GM06990 (cell line): ENCODE data around the gene ITGA3.
"Not testable (repeated sequence)": the region's sequence is repeated elsewhere in the genome, so short reads cannot be mapped to it uniquely, and the experiment has no call there.

Experiments
- DNase-seq: peaks from one replicate; pipeline ENCODE4 v3.0.0-alpha.2; 2011; ENCODE audit not compliant: insufficient read length; ENCODE audit errors: extremely low read depth
- H3K27me3 ChIP-seq: replicated peaks from 2 replicates; pipeline ENCODE4 v1.6.0; 2011; ENCODE audit warnings: low read length; ENCODE audit not compliant: control insufficient read depth, insufficient read depth
- H3K36me3 ChIP-seq: 2 replicates; pipeline ENCODE4 v1.5.1; 2011; ENCODE audit warnings: low read length; ENCODE audit not compliant: control insufficient read depth, insufficient read depth
- H3K4me3 ChIP-seq: replicated peaks from 2 replicates; pipeline ENCODE4 v1.5.1; 2011; ENCODE audit warnings: low read depth, mild to moderate bottlenecking, control low read depth, low read length
- TF ChIP-seq, protein P1 (sequence below): IDR thresholded peaks from 2 replicates; pipeline ENCODE4 v1.5.1; 2011; ENCODE audit warnings: low read length, control low read depth, mild to moderate bottlenecking, inconsistent platforms; ENCODE audit not compliant: insufficient read depth, poor library complexity, severe bottlenecking

The ITGA3 gene

DNA sequence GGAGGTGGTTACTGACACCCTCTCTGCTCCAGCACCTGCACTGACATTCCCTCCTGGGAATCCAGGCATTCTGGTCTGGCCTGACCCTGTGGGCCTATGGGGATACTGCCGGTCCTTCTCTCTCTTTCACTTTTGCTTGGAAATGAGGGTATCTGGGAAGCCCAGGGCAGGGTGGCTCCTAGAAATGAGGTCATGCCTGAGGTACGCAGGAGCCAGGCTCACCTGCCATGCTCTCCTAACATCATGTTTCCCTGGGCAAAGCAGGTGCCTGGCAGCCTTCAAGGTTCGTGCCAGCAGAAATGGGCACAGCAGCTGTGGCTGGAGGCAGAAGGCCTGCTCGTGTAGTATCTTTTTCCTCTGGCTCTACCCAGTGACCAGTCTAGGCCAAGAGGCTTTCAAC is 3.3 kb downstream of the ITGA3 start:
- H3K4me3 ChIP-seq = no peak overlapping the region
- DNase-seq = no peak
- TF ChIP-seq, protein P1, sequence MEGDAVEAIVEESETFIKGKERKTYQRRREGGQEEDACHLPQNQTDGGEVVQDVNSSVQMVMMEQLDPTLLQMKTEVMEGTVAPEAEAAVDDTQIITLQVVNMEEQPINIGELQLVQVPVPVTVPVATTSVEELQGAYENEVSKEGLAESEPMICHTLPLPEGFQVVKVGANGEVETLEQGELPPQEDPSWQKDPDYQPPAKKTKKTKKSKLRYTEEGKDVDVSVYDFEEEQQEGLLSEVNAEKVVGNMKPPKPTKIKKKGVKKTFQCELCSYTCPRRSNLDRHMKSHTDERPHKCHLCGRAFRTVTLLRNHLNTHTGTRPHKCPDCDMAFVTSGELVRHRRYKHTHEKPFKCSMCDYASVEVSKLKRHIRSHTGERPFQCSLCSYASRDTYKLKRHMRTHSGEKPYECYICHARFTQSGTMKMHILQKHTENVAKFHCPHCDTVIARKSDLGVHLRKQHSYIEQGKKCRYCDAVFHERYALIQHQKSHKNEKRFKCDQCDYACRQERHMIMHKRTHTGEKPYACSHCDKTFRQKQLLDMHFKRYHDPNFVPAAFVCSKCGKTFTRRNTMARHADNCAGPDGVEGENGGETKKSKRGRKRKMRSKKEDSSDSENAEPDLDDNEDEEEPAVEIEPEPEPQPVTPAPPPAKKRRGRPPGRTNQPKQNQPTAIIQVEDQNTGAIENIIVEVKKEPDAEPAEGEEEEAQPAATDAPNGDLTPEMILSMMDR = no peak
- no peaks in the 10 kb centered on the region; the same call in none of the 2 replicates for H3K36me3 ChIP-seq
- no peaks in the 10 kb centered on the region for H3K27me3 ChIP-seq

DNA sequence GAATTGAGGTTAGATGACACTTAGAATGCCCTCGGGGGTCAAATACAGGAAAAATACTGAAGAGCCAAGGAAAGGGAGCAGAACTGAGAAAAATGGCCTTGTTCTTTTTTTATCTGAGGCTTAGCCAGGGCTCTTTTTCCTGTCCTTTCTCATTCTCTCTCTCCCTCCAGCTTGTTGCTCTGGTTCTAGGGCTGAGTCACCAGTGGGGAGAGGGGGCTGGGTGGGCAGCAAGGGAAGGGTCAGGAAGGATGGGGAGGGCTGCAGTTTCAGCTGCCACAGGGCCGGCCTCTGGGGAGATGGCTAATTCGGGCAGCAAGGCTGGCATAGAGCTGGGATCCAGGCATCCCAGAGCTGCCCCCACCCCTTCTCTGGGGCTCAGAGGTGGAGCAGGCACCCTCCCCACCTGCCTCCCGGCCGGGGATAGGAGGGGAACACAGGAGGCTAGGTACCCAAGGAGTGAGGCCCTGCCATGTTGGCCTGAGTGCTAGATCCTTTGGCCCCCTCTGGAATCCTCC is 3.9 kb downstream of the ITGA3 start:
- DNase-seq = no peak
- H3K36me3 ChIP-seq = no peaks in the 10 kb centered on the region; the same call in none of the 2 replicates
- TF ChIP-seq, protein P1 = no peak
- H3K27me3 ChIP-seq = no peaks in the 10 kb centered on the region
- no peak overlapping the region for H3K4me3 ChIP-seq

DNA sequence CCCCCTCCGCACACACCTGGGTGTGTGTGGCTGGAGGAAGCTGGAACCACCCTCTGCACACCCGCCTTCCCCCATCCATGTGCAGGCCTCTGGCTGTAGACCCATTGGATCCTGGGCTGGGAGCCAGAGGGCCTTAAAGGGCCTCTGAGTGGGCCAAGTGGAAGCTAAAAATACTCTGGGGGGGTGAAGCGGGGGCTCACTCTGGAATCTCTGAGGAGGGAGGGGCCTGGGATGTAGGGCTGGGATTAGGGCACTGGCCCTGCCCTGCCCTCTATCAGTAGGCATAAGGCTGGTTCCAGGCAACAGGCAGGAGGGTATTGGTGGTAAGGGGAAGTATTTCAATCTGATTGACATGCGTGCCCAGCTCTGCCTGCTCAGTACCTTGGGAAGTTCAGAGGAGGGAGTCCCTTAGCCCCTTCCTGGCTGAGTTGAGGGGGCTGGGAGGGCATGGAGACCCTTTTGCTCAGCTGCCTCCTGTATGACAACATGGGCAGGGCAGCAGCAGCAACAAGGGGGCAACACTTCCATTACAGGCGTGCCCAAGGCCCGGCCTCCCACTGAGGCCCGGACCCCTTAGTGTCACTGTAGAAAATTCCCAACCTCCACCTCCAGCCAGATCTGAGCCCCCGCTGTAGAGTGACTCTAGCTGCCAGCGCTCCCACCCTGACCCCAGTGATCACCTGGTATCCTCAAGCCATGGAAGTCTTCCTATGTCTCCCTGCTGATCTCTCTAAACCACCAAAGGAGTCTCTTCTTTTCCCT is 5.2 kb downstream of the ITGA3 start:
- H3K27me3 ChIP-seq = no peaks in the 10 kb centered on the region
- no peak for DNase-seq
- TF ChIP-seq, protein P1 = no peak
- H3K4me3 ChIP-seq = no peak overlapping the region
- no peaks in the 10 kb centered on the region; the same call in none of the 2 replicates for H3K36me3 ChIP-seq

DNA sequence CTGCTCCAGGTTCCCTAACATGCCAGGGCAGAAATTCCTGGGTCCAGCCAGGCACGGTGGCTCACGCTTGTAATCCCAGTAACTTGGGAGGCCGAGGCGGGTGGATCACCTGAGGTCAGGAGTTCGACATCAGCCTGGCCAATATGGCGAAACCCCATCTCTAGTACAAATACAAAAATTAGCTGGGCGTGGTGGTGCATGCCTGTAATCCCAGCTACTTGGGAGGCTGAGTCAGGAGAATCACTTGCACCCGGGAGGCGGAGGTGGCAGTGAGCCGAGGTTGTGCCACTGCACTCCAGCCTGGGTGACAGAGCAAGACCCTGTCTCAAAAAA is 5.8 kb downstream of the ITGA3 start:
- not testable (repeated sequence) for DNase-seq, H3K27me3 ChIP-seq, H3K4me3 ChIP-seq, H3K36me3 ChIP-seq

DNA sequence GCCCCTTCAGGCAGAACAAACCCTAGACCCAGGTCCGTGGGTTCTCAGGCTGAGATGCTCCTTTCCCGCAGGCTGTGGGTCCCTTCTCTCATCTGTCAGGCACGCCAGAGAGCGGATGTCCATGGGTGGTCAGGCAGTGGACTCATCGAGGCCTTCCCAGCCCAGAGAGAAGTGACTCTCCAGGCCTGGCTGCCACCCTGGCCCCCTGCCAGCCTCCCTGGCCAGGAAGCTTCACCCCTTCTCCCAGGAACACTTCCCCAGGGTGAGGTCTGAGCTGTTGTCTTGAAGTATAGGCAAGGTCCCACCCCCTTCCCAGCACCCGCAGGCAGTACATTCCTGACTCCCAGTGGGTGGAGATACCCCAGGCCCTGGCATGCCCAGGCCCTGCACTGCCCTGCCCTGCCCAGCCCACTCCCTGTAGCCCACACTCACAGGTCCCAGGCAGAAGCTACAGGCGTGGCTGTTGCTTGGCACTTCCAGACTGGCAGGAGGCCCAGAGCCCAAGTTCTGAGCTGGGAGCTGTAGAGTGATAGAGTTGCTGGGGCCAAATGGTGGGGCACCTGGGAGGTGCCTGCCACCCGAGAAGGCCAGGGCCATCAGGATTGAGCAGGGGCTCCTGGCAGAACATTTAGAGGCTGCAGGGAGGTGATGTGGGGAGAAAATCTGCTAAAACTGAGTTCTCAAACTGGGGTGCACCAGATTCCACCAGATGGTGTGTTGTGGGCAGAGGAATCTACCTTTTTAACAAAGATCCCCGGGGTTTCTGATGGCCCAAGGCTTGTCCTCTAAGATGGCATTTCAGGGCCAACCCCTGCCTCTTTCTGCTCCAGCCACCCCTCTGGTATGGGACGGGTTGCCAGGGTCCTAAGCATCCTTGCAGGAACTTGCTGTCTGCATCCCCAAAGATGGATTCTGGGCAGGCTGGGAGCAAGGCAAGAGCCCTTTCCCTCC is 6.7 kb downstream of the ITGA3 start:
- no peak for DNase-seq
- TF ChIP-seq, protein P1 = no peak
- Histone ChIP-seq H3K36me3 (no peaks in the 10 kb centered on the region; the same call in none of the 2 replicates), H3K4me3 (no peak overlapping the region), H3K27me3 (no peaks in the 10 kb centered on the region)
